GM12873 (cell line): Measurements from ENCODE around the gene PPP1R17.

ENCODE experiments used
- CTCF ChIP-seq: IDR thresholded peaks from 2 replicates; pipeline ENCODE4 v1.5.1; 2012; ENCODE audit warnings: low read depth, mild to moderate bottlenecking, moderate library complexity, low read length, control low read depth; ENCODE audit not compliant: insufficient read depth; ENCODE audit errors: missing control alignments

Gene PPP1R17

GRCh38 chr7:31724696-31725095 lies 37.7 kb downstream of the PPP1R17 start:
- TF ChIP-seq CTCF, result no peak

DNA sequence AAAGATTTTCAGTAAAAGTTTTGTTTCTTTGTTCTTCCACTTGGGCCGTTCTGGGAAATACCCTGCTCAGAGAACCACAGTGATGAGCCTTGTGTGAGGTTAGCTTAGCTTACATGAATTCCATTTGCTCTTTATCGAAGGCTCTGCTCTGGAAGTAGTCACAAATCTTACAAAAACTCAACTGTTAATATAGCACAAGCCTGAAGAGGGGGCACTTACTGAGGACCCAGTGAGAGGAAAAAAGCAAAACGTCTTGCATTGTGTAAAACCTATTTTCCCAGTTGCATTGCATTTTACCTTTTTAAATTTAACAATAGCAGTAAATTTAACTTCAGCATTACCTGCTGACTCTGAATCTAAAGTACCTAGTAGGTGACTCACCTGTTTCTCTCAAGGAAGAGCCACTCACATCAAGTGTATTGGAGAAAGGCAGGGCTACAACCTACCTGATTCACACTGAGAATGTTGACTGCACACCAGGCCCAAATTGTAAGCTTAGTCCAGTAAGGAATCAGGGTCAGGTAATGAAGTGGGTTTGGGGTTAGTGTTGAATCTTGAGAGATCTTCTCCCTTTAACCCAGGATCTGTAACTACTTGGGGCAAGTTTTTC lies 42.3 kb downstream of the PPP1R17 start:
- peak; percentile 11 for TF ChIP-seq CTCF

- TF ChIP-seq CTCF, result no peak
These were observed 47.4 kb downstream of the PPP1R17 start for GRCh38 chr7:31734456-31734855.

DNA sequence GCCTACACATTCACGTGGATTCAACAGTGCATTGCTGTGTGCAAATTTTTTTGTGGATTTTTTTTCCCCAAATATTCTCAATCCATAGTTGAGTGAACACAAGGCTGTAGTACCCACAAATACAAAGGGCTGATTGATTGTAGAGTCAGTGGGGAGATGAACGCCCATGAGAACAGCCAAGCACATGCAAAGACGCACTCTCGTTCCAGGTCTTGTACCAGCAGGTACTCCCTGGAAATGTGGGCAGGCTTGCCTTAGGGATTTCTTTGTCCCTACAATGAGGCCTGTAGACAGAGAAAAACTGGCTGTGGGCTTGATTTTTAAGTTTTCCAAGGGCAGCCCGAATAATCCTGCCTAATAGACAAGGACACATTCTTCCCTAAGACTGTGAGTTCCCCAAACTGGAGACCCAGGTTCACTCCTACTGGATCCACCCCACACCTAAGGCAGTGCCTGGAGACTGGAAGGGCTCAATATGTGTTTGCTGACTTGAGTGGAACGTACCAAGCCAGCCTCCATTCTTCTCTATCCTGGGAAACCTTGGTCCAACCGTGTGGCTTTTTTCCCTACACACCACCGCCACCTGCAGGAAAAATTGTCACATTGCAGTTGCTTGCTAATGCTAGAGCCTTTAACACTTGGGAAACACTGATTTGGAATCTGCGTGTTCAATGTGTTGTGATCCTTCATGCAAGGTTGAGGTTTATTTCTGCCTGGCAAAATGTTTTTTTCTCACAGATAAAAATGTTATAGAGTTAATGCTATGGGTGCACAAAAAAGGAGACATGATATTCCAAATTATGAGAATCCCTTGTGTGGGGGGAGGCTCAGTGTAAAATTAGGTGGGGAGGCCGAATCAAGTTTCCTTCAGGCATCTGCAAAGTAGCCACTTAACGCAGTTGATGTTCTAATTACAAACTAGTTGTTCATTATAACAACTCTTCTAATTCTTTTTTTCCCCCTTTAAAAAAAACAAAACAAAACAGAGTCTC lies 49.3 kb downstream of the PPP1R17 start:
- TF ChIP-seq CTCF, result peak; percentile 88

GRCh38 chr7:31741852-31742251 lies 54.8 kb downstream of the PPP1R17 start:
- no peak for TF ChIP-seq CTCF

DNA sequence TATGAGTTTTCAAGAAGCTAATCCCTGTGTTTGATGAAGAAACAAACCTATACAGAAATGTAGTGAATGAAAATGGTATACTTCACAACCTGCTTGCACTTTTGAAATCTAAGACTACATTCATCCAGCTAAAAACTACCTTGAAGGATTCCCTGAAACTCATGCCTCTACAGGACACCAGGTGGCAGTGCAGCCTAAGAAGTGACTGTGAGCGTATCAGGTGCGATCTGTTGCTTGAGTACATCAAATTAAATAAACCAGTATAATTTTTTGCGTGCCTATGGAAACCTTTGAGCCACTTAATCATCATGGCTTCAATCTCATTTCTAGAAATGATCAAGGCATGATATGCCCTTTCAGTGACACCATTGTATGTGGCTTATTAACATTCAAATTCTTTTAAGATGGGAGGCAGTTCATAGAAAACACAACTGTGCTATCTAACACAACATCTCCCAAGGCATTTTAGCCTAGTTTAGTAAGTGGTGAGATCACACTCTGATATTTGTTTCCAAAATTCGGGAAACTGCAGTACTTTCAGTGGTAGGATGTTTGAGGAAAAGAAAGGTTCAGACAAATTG lies 57.4 kb downstream of the PPP1R17 start:
- TF ChIP-seq CTCF, result peak; percentile 87

- no peak for TF ChIP-seq CTCF
These were observed 60.5 kb downstream of the PPP1R17 start for GRCh38 chr7:31747553-31747952.
